ENCODE measurements around the gene KLHDC4. TPM values are rescaled to one million over a fixed set of nuclear protein-coding genes. Genes with fewer than 3 reads are reported as not detected.

The KLHDC4 gene
- total RNA-seq, 1 experiment from 2014 or later, result 76.2 TPM

- Histone ChIP-seq H3K4me1 (ENCODE audit: insufficient read depth, low read length) (no peaks in the 10 kb centered on the region), H4K8ac (replicated peaks; ENCODE audit: insufficient read length, low read depth, low read length) (no peak overlapping the region), H2BK15ac (ENCODE audit: low read depth, low read length) (no peak overlapping the region), H3K9ac (ENCODE audit: extremely low read depth, insufficient read length, low read length) (no peak overlapping the region), H3K23me2 (ENCODE audit: insufficient read length, low read depth, low read length, poor library complexity, severe bottlenecking) (no peaks in the 10 kb centered on the region), H2BK5ac (ENCODE audit: insufficient read length, low read length) (no peak overlapping the region), H3K56ac (ENCODE audit: insufficient read length, low read depth, low read length) (no peak overlapping the region), H2BK12ac (ENCODE audit: insufficient read length, low read depth, low read length) (no peak overlapping the region), H2BK120ac (ENCODE audit: low read depth, low read length, poor library complexity, severe bottlenecking) (no peak overlapping the region), H3K27me3 (ENCODE audit: insufficient read depth, low read length) (no peaks in the 10 kb centered on the region), H4K91ac (ENCODE audit: insufficient read length, low read depth, low read length) (no peak overlapping the region), H3K18ac (ENCODE audit: insufficient read length, low read depth, low read length) (no peak overlapping the region), H3K79me2 (ENCODE audit: insufficient read depth, low read length) (no peaks in the 10 kb centered on the region), H3K9me3 (ENCODE audit: control insufficient read depth, low read depth, low read length) (no peaks in the 10 kb centered on the region), H3K14ac (ENCODE audit: insufficient read depth, low read length) (no peak overlapping the region), H3K4me2 (ENCODE audit: insufficient read depth, insufficient read length, low read length) (no peak overlapping the region), H2AFZ (ENCODE audit: low read length) (no peak overlapping the region), H2BK20ac (ENCODE audit: low read depth, low read length, poor library complexity, severe bottlenecking) (no peak overlapping the region), H3K27ac (ENCODE audit: insufficient read length, low read depth, low read length) (no peak overlapping the region), H3T11ph (ENCODE audit: low read length) (no peak overlapping the region), H2AK5ac (ENCODE audit: insufficient read length, low read length) (no peak overlapping the region), H4K20me1 (ENCODE audit: control insufficient read depth, insufficient read depth, insufficient read length) (no peaks in the 10 kb centered on the region), H3K4ac (ENCODE audit: low read depth, low read length) (no peak overlapping the region), H3K79me1 (ENCODE audit: insufficient read depth, low read depth, low read length, poor library complexity, severe bottlenecking) (no peaks in the 10 kb centered on the region), H4K5ac (ENCODE audit: insufficient read length, low read depth, low read length) (no peak overlapping the region), H3K23ac (ENCODE audit: insufficient read length, low read depth, low read length) (no peak overlapping the region)
- no peak for DNase-seq
- peaks cover 3% of the 10 kb centered on the region for H3K27me3 Mint-ChIP-seq (ENCODE audit: low read depth)
- peaks cover 4 to 8% (median 4%) of the 10 kb centered on the region in 3 experiments; a peak in 4 of 7 replicates for H3K36me3 Mint-ChIP-seq (ENCODE audit: insufficient read depth in 1 of 3, low read depth in 3 of 3)
- H3K4me3 Mint-ChIP-seq, result no peak overlapping the region
- H3K9me3 Mint-ChIP-seq, result no peaks in the 10 kb centered on the region
- peaks cover 0 to 3% of the 10 kb centered on the region in 2 experiments; a peak in 1 of 4 replicates for H3K4me1 Mint-ChIP-seq
- TF ChIP-seq, protein P1, sequence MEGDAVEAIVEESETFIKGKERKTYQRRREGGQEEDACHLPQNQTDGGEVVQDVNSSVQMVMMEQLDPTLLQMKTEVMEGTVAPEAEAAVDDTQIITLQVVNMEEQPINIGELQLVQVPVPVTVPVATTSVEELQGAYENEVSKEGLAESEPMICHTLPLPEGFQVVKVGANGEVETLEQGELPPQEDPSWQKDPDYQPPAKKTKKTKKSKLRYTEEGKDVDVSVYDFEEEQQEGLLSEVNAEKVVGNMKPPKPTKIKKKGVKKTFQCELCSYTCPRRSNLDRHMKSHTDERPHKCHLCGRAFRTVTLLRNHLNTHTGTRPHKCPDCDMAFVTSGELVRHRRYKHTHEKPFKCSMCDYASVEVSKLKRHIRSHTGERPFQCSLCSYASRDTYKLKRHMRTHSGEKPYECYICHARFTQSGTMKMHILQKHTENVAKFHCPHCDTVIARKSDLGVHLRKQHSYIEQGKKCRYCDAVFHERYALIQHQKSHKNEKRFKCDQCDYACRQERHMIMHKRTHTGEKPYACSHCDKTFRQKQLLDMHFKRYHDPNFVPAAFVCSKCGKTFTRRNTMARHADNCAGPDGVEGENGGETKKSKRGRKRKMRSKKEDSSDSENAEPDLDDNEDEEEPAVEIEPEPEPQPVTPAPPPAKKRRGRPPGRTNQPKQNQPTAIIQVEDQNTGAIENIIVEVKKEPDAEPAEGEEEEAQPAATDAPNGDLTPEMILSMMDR (conservative IDR thresholded peaks at IDR 0.05), result no peak
- H3K27ac Mint-ChIP-seq, result peak overlapping the region in 2 of 3 experiments; percentile 28 to 41; a peak in 3 of 7 replicates
- WGBS (ENCODE audit: extremely low coverage, insufficient read length, low lambda C conversion rate), result no CpG with 5 or more reads among the region's 24 CpGs
These were observed 81.6 kb downstream of the KLHDC4 start for GRCh38 chr16:87684106-87684677.

Data from H9 (cell line).